Liver (tissue), 9 donors: ENCODE data around the gene ACOT7. TPM values are rescaled to one million over a fixed set of nuclear protein-coding genes. Genes with fewer than 3 reads are reported as not detected.

Experiments
- DNase-seq: peaks from one replicate; pipeline ENCODE4 v3.0.0-alpha.2; 2017; ENCODE audit warnings: low spot score
- H3K27ac ChIP-seq, 2 donors: one replicate each; pipeline ENCODE4 v1.7.0; 2013; ENCODE audit warnings: inconsistent platforms in 2 of 2, low read length in 2 of 2, control low read depth in 1 of 2, low read depth in 1 of 2, mild to moderate bottlenecking in 1 of 2
- H3K27me3 ChIP-seq, 4 donors: one replicate each; pipeline versions ENCODE4 v1.6.1 to v1.7.0; 2013; ENCODE audit warnings: low read length in 3 of 4, inconsistent platforms in 1 of 4, mild to moderate bottlenecking in 1 of 4, moderate library complexity in 1 of 4; ENCODE audit not compliant: control insufficient read depth in 4 of 4, insufficient read depth in 4 of 4
- H3K36me3 ChIP-seq, 4 donors: one replicate each; pipeline versions ENCODE4 v1.6.1 to v1.7.0; 2013; ENCODE audit warnings: low read length in 3 of 4, mild to moderate bottlenecking in 3 of 4, low read depth in 1 of 4, moderate library complexity in 1 of 4; ENCODE audit not compliant: control insufficient read depth in 4 of 4, insufficient read depth in 3 of 4
- H3K4me1 ChIP-seq, 4 donors: one replicate each; pipeline versions ENCODE4 v1.6.1 to v1.7.0; 2013; ENCODE audit warnings: low read length in 3 of 4, mild to moderate bottlenecking in 3 of 4, moderate library complexity in 1 of 4; ENCODE audit not compliant: control insufficient read depth in 4 of 4, insufficient read depth in 4 of 4
- H3K4me3 ChIP-seq, 3 donors: one replicate each; pipeline versions ENCODE4 v1.6.1 to v1.7.0; 2013; ENCODE audit warnings: low read length in 3 of 3, control low read depth in 1 of 3, low read depth in 1 of 3, mild to moderate bottlenecking in 1 of 3
- H3K9ac ChIP-seq, 2 donors: one replicate each; pipeline ENCODE4 v1.7.0; 2013; ENCODE audit warnings: low read length in 2 of 2, mild to moderate bottlenecking in 2 of 2, moderate library complexity in 2 of 2, control low read depth in 1 of 2, low read depth in 1 of 2
- H3K9me3 ChIP-seq, 4 donors: one replicate each; pipeline versions ENCODE4 v1.6.1 to v1.7.0; 2013; ENCODE audit warnings: low read length in 3 of 4; ENCODE audit not compliant: control insufficient read depth in 4 of 4
- FOXA2 ChIP-seq: IDR thresholded peaks from 2 replicates; pipeline ENCODE4 v1.6.1; 2016; ENCODE audit warnings: antibody characterized with exemption
- GABPA ChIP-seq, 2 donors: IDR thresholded peaks in 1 of 2; conservative IDR thresholded peaks in 1 of 2; 2 replicates each; pipeline ENCODE4 v1.6.1; 2016; ENCODE audit warnings: antibody characterized with exemption in 2 of 2, mild to moderate bottlenecking in 1 of 2, moderate library complexity in 1 of 2
- HNF4A ChIP-seq, 2 donors: conservative IDR thresholded peaks; 2 replicates each; pipeline ENCODE4 v1.6.1; 2016; ENCODE audit warnings: antibody characterized with exemption in 2 of 2, mild to moderate bottlenecking in 2 of 2
- HNF4G ChIP-seq: IDR thresholded peaks from 2 replicates; pipeline ENCODE4 v1.6.1; 2016; ENCODE audit warnings: antibody characterized with exemption
- JUND ChIP-seq, 2 donors: IDR thresholded peaks; 2 replicates each; pipeline ENCODE4 v1.6.1; 2016; ENCODE audit warnings: antibody characterized with exemption in 2 of 2
- RXRA ChIP-seq, 2 donors: IDR thresholded peaks; 2 replicates each; pipeline ENCODE4 v1.6.1; 2017 to 2018; ENCODE audit warnings: antibody characterized with exemption in 2 of 2, mild to moderate bottlenecking in 1 of 2
- SP1 ChIP-seq: IDR thresholded peaks from 2 replicates; pipeline ENCODE4 v1.6.1; 2018; ENCODE audit warnings: antibody characterized with exemption, mild to moderate bottlenecking
- TAF1 ChIP-seq: conservative IDR thresholded peaks from 2 replicates; pipeline ENCODE4 v1.6.1; 2016; ENCODE audit warnings: antibody characterized with exemption, mild to moderate bottlenecking
- WGBS: extraction: QIAGEN DNeasy Blood & Tissue Kit; methylation state at CpG from one replicate; pipeline ENCODE4 v1.1.7; 2013; 5-methylcytosine and 5-hydroxymethylcytosine counted together
- polyA plus RNA-seq, 2 donors: library from polyadenylated mRNA; stranded (reverse) in 1 of 2; unstranded in 1 of 2; fragments of 200-250 nt in 1 of 2; fragments of >200 nt in 1 of 2; fragmentation: Nextera tagmentation in 1 of 2; extraction: Ambion mirVana in 1 of 2; gene quantifications; one replicate each; pipeline versions ENCODE4 v1.2.1 to v1.2.3, GENCODE V29; 2013 to 2015
- total RNA-seq, 2 donors: library from RNA; depleted of rRNA; stranded (reverse); fragments of >200 nt; gene quantifications; one replicate each; pipeline ENCODE4 v1.2.3, GENCODE V29; 2014
- TF ChIP-seq, protein P1 (sequence below): IDR thresholded peaks from 2 replicates; pipeline ENCODE4 v1.6.1; 2016; ENCODE audit warnings: antibody characterized with exemption
- TF ChIP-seq, protein P2 (sequence below): IDR thresholded peaks from 2 replicates; pipeline ENCODE4 v1.6.1; 2016; ENCODE audit warnings: antibody characterized with exemption, mild to moderate bottlenecking
- TF ChIP-seq, protein P3 (sequence below): IDR thresholded peaks from 2 replicates; pipeline ENCODE4 v1.6.1; 2016; ENCODE audit warnings: antibody characterized with exemption
- TF ChIP-seq, protein P4 (sequence below): IDR thresholded peaks from 2 replicates; pipeline ENCODE4 v1.6.1; 2016; ENCODE audit warnings: antibody characterized with exemption
- donor health status: healthy.
- donor health status: healthy.
- donor health status: healthy.
- donor health status: healthy.
- donor health status: healthy.

ACOT7 gene
- total and polyA plus RNA-seq, 4 donors: 8.7 to 14.4 (median 10.4) TPM

DNA sequence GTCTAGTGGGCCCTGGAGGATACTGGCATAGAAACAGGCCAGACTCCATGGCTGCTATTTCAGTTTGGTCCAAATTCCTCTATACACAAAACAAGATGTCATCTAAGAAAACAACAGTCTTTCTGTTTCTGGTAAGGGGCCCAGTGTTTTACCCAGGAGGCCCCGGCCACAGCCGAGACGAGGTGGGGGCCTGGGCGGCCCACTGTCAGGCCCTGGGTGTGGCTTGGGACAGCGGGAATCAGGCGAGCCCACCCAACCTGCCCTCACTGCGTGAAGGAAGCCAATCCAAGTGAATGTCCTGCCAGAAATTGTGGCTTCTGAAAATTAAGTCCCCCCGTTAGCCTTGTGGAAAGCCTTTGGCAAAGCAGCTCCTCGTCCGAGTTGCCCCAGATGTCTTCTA lies 101.5 kb downstream of the ACOT7 start:
- Histone ChIP-seq H3K36me3 (peaks cover 0 to 6% (median 5%) of the 10 kb centered on the region in 4 donors), H3K9ac (no peak overlapping the region), H3K27ac (no peak overlapping the region), H3K9me3 (peaks cover 0 to 4% (median 0%) of the 10 kb centered on the region in 4 donors), H3K27me3 (no peaks in the 10 kb centered on the region), H3K4me3 (no peak overlapping the region), H3K4me1 (no peaks in the 10 kb centered on the region)
- WGBS: 97% methylated on average over 10 of the region's 10 CpGs
- TF ChIP-seq, protein P1, sequence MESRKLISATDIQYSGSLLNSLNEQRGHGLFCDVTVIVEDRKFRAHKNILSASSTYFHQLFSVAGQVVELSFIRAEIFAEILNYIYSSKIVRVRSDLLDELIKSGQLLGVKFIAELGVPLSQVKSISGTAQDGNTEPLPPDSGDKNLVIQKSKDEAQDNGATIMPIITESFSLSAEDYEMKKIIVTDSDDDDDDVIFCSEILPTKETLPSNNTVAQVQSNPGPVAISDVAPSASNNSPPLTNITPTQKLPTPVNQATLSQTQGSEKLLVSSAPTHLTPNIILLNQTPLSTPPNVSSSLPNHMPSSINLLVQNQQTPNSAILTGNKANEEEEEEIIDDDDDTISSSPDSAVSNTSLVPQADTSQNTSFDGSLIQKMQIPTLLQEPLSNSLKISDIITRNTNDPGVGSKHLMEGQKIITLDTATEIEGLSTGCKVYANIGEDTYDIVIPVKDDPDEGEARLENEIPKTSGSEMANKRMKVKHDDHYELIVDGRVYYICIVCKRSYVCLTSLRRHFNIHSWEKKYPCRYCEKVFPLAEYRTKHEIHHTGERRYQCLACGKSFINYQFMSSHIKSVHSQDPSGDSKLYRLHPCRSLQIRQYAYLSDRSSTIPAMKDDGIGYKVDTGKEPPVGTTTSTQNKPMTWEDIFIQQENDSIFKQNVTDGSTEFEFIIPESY: no peak
- TF ChIP-seq, protein P2, sequence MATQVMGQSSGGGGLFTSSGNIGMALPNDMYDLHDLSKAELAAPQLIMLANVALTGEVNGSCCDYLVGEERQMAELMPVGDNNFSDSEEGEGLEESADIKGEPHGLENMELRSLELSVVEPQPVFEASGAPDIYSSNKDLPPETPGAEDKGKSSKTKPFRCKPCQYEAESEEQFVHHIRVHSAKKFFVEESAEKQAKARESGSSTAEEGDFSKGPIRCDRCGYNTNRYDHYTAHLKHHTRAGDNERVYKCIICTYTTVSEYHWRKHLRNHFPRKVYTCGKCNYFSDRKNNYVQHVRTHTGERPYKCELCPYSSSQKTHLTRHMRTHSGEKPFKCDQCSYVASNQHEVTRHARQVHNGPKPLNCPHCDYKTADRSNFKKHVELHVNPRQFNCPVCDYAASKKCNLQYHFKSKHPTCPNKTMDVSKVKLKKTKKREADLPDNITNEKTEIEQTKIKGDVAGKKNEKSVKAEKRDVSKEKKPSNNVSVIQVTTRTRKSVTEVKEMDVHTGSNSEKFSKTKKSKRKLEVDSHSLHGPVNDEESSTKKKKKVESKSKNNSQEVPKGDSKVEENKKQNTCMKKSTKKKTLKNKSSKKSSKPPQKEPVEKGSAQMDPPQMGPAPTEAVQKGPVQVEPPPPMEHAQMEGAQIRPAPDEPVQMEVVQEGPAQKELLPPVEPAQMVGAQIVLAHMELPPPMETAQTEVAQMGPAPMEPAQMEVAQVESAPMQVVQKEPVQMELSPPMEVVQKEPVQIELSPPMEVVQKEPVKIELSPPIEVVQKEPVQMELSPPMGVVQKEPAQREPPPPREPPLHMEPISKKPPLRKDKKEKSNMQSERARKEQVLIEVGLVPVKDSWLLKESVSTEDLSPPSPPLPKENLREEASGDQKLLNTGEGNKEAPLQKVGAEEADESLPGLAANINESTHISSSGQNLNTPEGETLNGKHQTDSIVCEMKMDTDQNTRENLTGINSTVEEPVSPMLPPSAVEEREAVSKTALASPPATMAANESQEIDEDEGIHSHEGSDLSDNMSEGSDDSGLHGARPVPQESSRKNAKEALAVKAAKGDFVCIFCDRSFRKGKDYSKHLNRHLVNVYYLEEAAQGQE: no peak
- no peak for TF ChIP-seq HNF4G
- TF ChIP-seq, protein P3, sequence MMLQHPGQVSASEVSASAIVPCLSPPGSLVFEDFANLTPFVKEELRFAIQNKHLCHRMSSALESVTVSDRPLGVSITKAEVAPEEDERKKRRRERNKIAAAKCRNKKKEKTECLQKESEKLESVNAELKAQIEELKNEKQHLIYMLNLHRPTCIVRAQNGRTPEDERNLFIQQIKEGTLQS: no peak
- TF ChIP-seq, protein P4, sequence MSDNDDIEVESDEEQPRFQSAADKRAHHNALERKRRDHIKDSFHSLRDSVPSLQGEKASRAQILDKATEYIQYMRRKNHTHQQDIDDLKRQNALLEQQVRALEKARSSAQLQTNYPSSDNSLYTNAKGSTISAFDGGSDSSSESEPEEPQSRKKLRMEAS: no peak
- no peak for TF ChIP-seq GABPA (IDR thresholded peaks at IDR 0.05 in 1 of 2, conservative IDR thresholded peaks at IDR 0.05 in 1 of 2)
- no peak for TF ChIP-seq TAF1
- no peak for TF ChIP-seq RXRA (IDR thresholded peaks at IDR 0.05)
- no peak for TF ChIP-seq JUND (IDR thresholded peaks at IDR 0.05)
- no peak for TF ChIP-seq SP1
- TF ChIP-seq HNF4A (conservative IDR thresholded peaks at IDR 0.05): no peak
- TF ChIP-seq FOXA2: no peak
- no peak for DNase-seq

DNA sequence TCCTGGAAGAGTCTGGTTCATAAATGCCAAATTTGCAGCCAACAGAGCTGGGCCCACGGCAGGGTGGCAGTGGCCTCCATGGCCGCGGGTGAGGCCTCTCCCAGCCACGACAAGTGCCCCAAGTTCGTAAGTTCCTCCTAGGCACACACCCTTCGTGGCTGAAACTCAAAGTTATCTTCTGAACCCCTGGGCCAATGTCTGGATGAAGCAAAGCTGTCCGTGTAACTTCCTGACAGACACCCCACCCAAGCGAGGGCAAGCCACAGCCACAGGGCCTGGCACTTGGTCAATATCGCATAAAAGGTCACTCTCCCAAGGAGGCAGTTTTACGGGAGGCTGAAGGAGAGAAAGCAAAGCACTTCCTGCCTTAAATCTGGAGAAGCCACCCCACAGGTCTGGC lies 104.9 kb downstream of the ACOT7 start:
- no peak for DNase-seq
- H3K9ac ChIP-seq: no peak overlapping the region

More for the DNA sequence above, 104.9 kb downstream of the ACOT7 start:
- H3K4me3 ChIP-seq: no peak overlapping the region
- 90% methylated on average over 10 of the region's 10 CpGs for WGBS
- no peak overlapping the region for H3K27ac ChIP-seq
- peaks cover 0 to 3% (median 0%) of the 10 kb centered on the region in 4 donors for H3K36me3 ChIP-seq
- H3K4me1 ChIP-seq: no peaks in the 10 kb centered on the region
- TF ChIP-seq, protein P4: no peak
- TF ChIP-seq RXRA (IDR thresholded peaks at IDR 0.05) (no peak), FOXA2 (no peak), SP1 (no peak)
- TF ChIP-seq, protein P1: no peak
- no peaks in the 10 kb centered on the region for H3K9me3 ChIP-seq
- H3K27me3 ChIP-seq: no peaks in the 10 kb centered on the region
